Ectodermal cell (in vitro differentiated cells): ENCODE measurements around the gene NLRC5.
"Not testable (repeated sequence)": the region's sequence is repeated elsewhere in the genome, so short reads cannot be mapped to it uniquely, and the experiment has no call there.

ENCODE experiments used
- H3K27ac ChIP-seq: 2 replicates; pipeline ENCODE4 v1.7.0; 2013; ENCODE audit warnings: mild to moderate bottlenecking, low read depth, low read length; ENCODE audit not compliant: insufficient read depth, poor library complexity, severe bottlenecking
- H3K27me3 ChIP-seq: 2 replicates; pipeline ENCODE4 v1.7.0; 2013; ENCODE audit warnings: mild to moderate bottlenecking, low read length; ENCODE audit not compliant: insufficient read depth, control insufficient read depth, poor library complexity, severe bottlenecking
- H3K36me3 ChIP-seq: one replicate; pipeline ENCODE4 v1.7.0; 2013; ENCODE audit warnings: low read length; ENCODE audit not compliant: control insufficient read depth, insufficient read depth
- H3K4me1 ChIP-seq: one replicate; pipeline ENCODE4 v1.7.0; 2013; ENCODE audit warnings: low read length; ENCODE audit not compliant: control insufficient read depth, insufficient read depth
- H3K4me3 ChIP-seq: 2 replicates; pipeline ENCODE4 v1.7.0; 2013; ENCODE audit warnings: low read depth, low read length, control low read depth; ENCODE audit not compliant: insufficient read depth
- H3K9me3 ChIP-seq: 2 replicates; pipeline ENCODE4 v1.7.0; 2013; ENCODE audit warnings: mild to moderate bottlenecking, low read length, moderate library complexity; ENCODE audit not compliant: control insufficient read depth
- WGBS, 2 experiments: methylation state at CpG; one replicate each; pipeline ENCODE4 v1.1.7; 2013; ENCODE audit warnings: missing lambda C conversion rate in 2 of 2; 5-methylcytosine and 5-hydroxymethylcytosine counted together

Gene NLRC5

GRCh38 chr16:57071081-57071732 is 81.8 kb downstream of the NLRC5 start:
- H3K27ac ChIP-seq, H3K36me3 ChIP-seq, H3K9me3 ChIP-seq, H3K27me3 ChIP-seq, H3K4me3 ChIP-seq, H3K4me1 ChIP-seq: not testable (repeated sequence)
- WGBS, 2 experiments, result 94 to 96% methylated on average over 4 of the region's 4 CpGs

GRCh38 chr16:57071831-57072582 is 82.7 kb downstream of the NLRC5 start:
- Histone ChIP-seq H3K27ac (no peak overlapping the region), H3K9me3 (no peaks in the 10 kb centered on the region), H3K4me1 (no peaks in the 10 kb centered on the region), H3K27me3 (no peaks in the 10 kb centered on the region), H3K36me3 (no peaks in the 10 kb centered on the region), H3K4me3 (no peak overlapping the region)
- WGBS, 2 experiments, result 92 to 95% methylated on average over 3 of the region's 3 CpGs

- no peaks in the 10 kb centered on the region for H3K4me1 ChIP-seq
- no peaks in the 10 kb centered on the region for H3K36me3 ChIP-seq
- H3K9me3 ChIP-seq, result no peaks in the 10 kb centered on the region
- no peaks in the 10 kb centered on the region for H3K27me3 ChIP-seq
- no peak overlapping the region for H3K4me3 ChIP-seq
- no peak overlapping the region for H3K27ac ChIP-seq
- 85 to 87% methylated on average over 8 of the region's 8 CpGs for WGBS, 2 experiments
These were observed 83.4 kb downstream of the NLRC5 start for GRCh38 chr16:57072616-57073275.

GRCh38 chr16:57077714-57078113 is 88.4 kb downstream of the NLRC5 start:
- 82 to 87% methylated on average over 7 of the region's 7 CpGs for WGBS, 2 experiments
- no peak overlapping the region for H3K4me3 ChIP-seq
- H3K27ac ChIP-seq, result no peak overlapping the region
- H3K36me3 ChIP-seq, result no peaks in the 10 kb centered on the region
- H3K27me3 ChIP-seq, result no peaks in the 10 kb centered on the region
- no peaks in the 10 kb centered on the region for H3K4me1 ChIP-seq
- no peaks in the 10 kb centered on the region for H3K9me3 ChIP-seq

- H3K4me1 ChIP-seq, result no peaks in the 10 kb centered on the region
- H3K27ac ChIP-seq, result no peak overlapping the region
- no peak overlapping the region for H3K4me3 ChIP-seq
- no peaks in the 10 kb centered on the region for H3K36me3 ChIP-seq
- no peaks in the 10 kb centered on the region for H3K9me3 ChIP-seq
- no peaks in the 10 kb centered on the region for H3K27me3 ChIP-seq
These were observed 92.4 kb downstream of the NLRC5 start for GRCh38 chr16:57081744-57082143.

- Histone ChIP-seq H3K4me3 (no peak overlapping the region), H3K27me3 (no peaks in the 10 kb centered on the region), H3K9me3 (no peaks in the 10 kb centered on the region), H3K27ac (no peak overlapping the region), H3K4me1 (no peaks in the 10 kb centered on the region), H3K36me3 (no peaks in the 10 kb centered on the region)
- WGBS, 2 experiments, result 93 to 97% methylated on average over 6 of the region's 6 CpGs
These were observed 93.3 kb downstream of the NLRC5 start for GRCh38 chr16:57082664-57083063.

GRCh38 chr16:57083485-57084126 is 94.2 kb downstream of the NLRC5 start:
- 58 to 66% methylated on average over 7 of the region's 7 CpGs for WGBS, 2 experiments
- H3K36me3 ChIP-seq, result no peaks in the 10 kb centered on the region
- no peak overlapping the region for H3K27ac ChIP-seq
- H3K9me3 ChIP-seq, result no peaks in the 10 kb centered on the region
- H3K27me3 ChIP-seq, result no peaks in the 10 kb centered on the region
- H3K4me3 ChIP-seq, result no peak overlapping the region
- no peaks in the 10 kb centered on the region for H3K4me1 ChIP-seq

- H3K36me3 ChIP-seq, result no peaks in the 10 kb centered on the region
- H3K27me3 ChIP-seq, result no peaks in the 10 kb centered on the region
- no peaks in the 10 kb centered on the region for H3K4me1 ChIP-seq
- H3K4me3 ChIP-seq, result no peak overlapping the region
- no peaks in the 10 kb centered on the region for H3K9me3 ChIP-seq
- H3K27ac ChIP-seq, result no peak overlapping the region
- 27 to 29% methylated on average over 9 of the region's 9 CpGs for WGBS, 2 experiments
These were observed 95.0 kb downstream of the NLRC5 start for GRCh38 chr16:57084257-57084770.

GRCh38 chr16:57084996-57085395 is 95.6 kb downstream of the NLRC5 start:
- H3K36me3 ChIP-seq, result no peaks in the 10 kb centered on the region
- WGBS, 2 experiments, result 91% methylated on average over 7 of the region's 7 CpGs

GRCh38 chr16:57087003-57087402 is 97.6 kb downstream of the NLRC5 start:
- Histone ChIP-seq H3K36me3 (no peaks in the 10 kb centered on the region), H3K9me3 (no peaks in the 10 kb centered on the region), H3K4me3 (no peak overlapping the region), H3K4me1 (no peaks in the 10 kb centered on the region), H3K27me3 (peaks cover 18% of the 10 kb centered on the region), H3K27ac (no peak overlapping the region)
- 76 to 97% methylated on average over 2 of the region's 2 CpGs for WGBS, 2 experiments

More at GRCh38 chr16:57084996-57085395, 95.6 kb downstream of the NLRC5 start:
- no peaks in the 10 kb centered on the region for H3K9me3 ChIP-seq
- no peaks in the 10 kb centered on the region for H3K4me1 ChIP-seq
- H3K27me3 ChIP-seq, result no peaks in the 10 kb centered on the region
- no peak overlapping the region for H3K4me3 ChIP-seq
- H3K27ac ChIP-seq, result no peak overlapping the region
